ENCODE measurements around the gene SERPING1.

DNA sequence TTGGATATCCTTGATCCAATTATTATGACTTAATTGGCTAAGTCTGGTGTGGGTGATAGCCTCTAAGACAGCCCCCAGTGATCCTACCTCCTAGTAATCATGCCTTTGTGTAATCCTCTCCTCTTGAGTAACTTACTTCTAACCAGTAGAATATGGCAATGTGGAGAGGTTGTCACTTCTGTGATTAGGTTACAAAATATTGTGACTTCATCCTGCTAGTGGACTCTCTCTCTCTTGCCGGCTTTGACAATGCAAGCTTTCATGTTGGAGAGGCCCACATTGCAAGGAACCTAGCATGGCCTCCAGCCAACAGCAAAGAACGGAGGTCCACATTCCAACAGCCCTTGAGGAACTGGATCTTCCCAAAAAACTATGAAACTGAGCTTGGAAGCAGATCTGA lies 32.7 kb downstream of the SERPING1 start:
- TF ChIP-seq YY1 (IDR thresholded peaks at IDR 0.05; ENCODE audit: insufficient read depth, insufficient read length) (no peak), ZNF274 (IDR thresholded peaks at IDR 0.05; ENCODE audit: low read depth, low read length) (no peak), SUZ12 (IDR thresholded peaks at IDR 0.05; ENCODE audit: extremely low read depth, insufficient read depth, insufficient read length) (no peak)

Measured in NT2/D1 (cell line).